H9 (cell line): ENCODE measurements around the gene BCL11B. TPM values are rescaled to one million over a fixed set of nuclear protein-coding genes. Genes with fewer than 3 reads are reported as not detected.

ENCODE experiments used
- DNase-seq: peaks from one replicate; pipeline ENCODE4 v3.0.0-alpha.2; 2017
- H2AFZ ChIP-seq: one replicate; pipeline ENCODE4 v1.6.1; 2013; ENCODE audit warnings: mild to moderate bottlenecking, low read length, control low read depth, moderate library complexity
- H2AK5ac ChIP-seq: 2 replicates; pipeline ENCODE4 v1.6.1; 2013; ENCODE audit warnings: low read length, control low read depth, mixed read lengths; ENCODE audit not compliant: insufficient read length
- H2BK120ac ChIP-seq: one replicate; pipeline ENCODE4 v1.6.1; 2013; ENCODE audit warnings: low read depth, mild to moderate bottlenecking, low read length, control low read depth, inconsistent platforms; ENCODE audit not compliant: poor library complexity, severe bottlenecking
- H2BK12ac ChIP-seq: 2 replicates; pipeline ENCODE4 v1.6.1; 2013; ENCODE audit warnings: low read length, control low read depth, mixed read lengths, low read depth; ENCODE audit not compliant: insufficient read length
- H2BK15ac ChIP-seq: 2 replicates; pipeline ENCODE4 v1.6.1; 2013; ENCODE audit warnings: low read depth, low read length, control low read depth
- H2BK20ac ChIP-seq: one replicate; pipeline ENCODE4 v1.6.1; 2013; ENCODE audit warnings: low read depth, mild to moderate bottlenecking, low read length, control low read depth, inconsistent platforms; ENCODE audit not compliant: poor library complexity, severe bottlenecking
- H2BK5ac ChIP-seq: 2 replicates; pipeline ENCODE4 v1.6.1; 2013; ENCODE audit warnings: low read length, control low read depth, mixed read lengths; ENCODE audit not compliant: insufficient read length
- H3K14ac ChIP-seq: 2 replicates; pipeline ENCODE4 v1.6.1; 2013; ENCODE audit warnings: low read length, control low read depth; ENCODE audit not compliant: insufficient read depth
- H3K18ac ChIP-seq: 2 replicates; pipeline ENCODE4 v1.6.1; 2013; ENCODE audit warnings: low read depth, mild to moderate bottlenecking, mixed read lengths, low read length, control low read depth; ENCODE audit not compliant: insufficient read length
- H3K23ac ChIP-seq: 2 replicates; pipeline ENCODE4 v1.6.1; 2013; ENCODE audit warnings: low read length, control low read depth, mixed read lengths, low read depth; ENCODE audit not compliant: insufficient read length
- H3K23me2 ChIP-seq: 2 replicates; pipeline ENCODE4 v1.6.1; 2013; ENCODE audit warnings: low read depth, mild to moderate bottlenecking, mixed read lengths, low read length, control low read depth; ENCODE audit not compliant: insufficient read length, poor library complexity, severe bottlenecking
- H3K27ac ChIP-seq: 2 replicates; pipeline ENCODE4 v1.5.1; 2013; ENCODE audit warnings: low read length, control low read depth, mixed read lengths, low read depth; ENCODE audit not compliant: insufficient read length
- H3K27me3 ChIP-seq: 2 replicates; pipeline ENCODE4 v1.6.1; 2013; ENCODE audit warnings: low read length, control low read depth, inconsistent platforms; ENCODE audit not compliant: insufficient read depth
- H3K4ac ChIP-seq: 2 replicates; pipeline ENCODE4 v1.6.1; 2013; ENCODE audit warnings: low read depth, mild to moderate bottlenecking, control low read depth, inconsistent platforms, low read length, moderate library complexity
- H3K4me1 ChIP-seq: 2 replicates; pipeline ENCODE4 v1.6.1; 2013; ENCODE audit warnings: low read length, control low read depth, inconsistent platforms; ENCODE audit not compliant: insufficient read depth
- H3K4me2 ChIP-seq: 2 replicates; pipeline ENCODE4 v1.6.1; 2013; ENCODE audit warnings: low read length, control low read depth, mixed read lengths; ENCODE audit not compliant: insufficient read length, insufficient read depth
- H3K56ac ChIP-seq: 2 replicates; pipeline ENCODE4 v1.6.1; 2013; ENCODE audit warnings: low read depth, mild to moderate bottlenecking, mixed read lengths, low read length, control low read depth; ENCODE audit not compliant: insufficient read length
- H3K79me1 ChIP-seq: 2 replicates; pipeline ENCODE4 v1.6.1; 2013; ENCODE audit warnings: low read depth, mild to moderate bottlenecking, moderate library complexity, low read length, control low read depth, inconsistent platforms; ENCODE audit not compliant: insufficient read depth, poor library complexity, severe bottlenecking
- H3K79me2 ChIP-seq: 2 replicates; pipeline ENCODE4 v1.6.1; 2013; ENCODE audit warnings: low read length, control low read depth, inconsistent platforms; ENCODE audit not compliant: insufficient read depth
- H3K9ac ChIP-seq: 2 replicates; pipeline ENCODE4 v1.6.1; 2013; ENCODE audit warnings: low read length, control low read depth, mixed read lengths; ENCODE audit not compliant: insufficient read length; ENCODE audit errors: extremely low read depth
- H3K9me3 ChIP-seq: one replicate; pipeline ENCODE4 v1.6.1; 2013; ENCODE audit warnings: low read depth, low read length, inconsistent platforms; ENCODE audit not compliant: control insufficient read depth
- H3T11ph ChIP-seq: one replicate; pipeline ENCODE4 v1.6.1; 2013; ENCODE audit warnings: mild to moderate bottlenecking, low read length, control low read depth, inconsistent platforms
- H4K20me1 ChIP-seq: one replicate; pipeline ENCODE4 v1.6.1; 2013; ENCODE audit not compliant: control insufficient read depth, insufficient read length, insufficient read depth
- H4K5ac ChIP-seq: 2 replicates; pipeline ENCODE4 v1.6.1; 2013; ENCODE audit warnings: low read depth, mild to moderate bottlenecking, mixed read lengths, low read length, control low read depth; ENCODE audit not compliant: insufficient read length
- H4K8ac ChIP-seq: replicated peaks from 2 replicates; pipeline ENCODE4 v1.6.1; 2013; ENCODE audit warnings: low read length, control low read depth, mixed read lengths, low read depth; ENCODE audit not compliant: insufficient read length
- H4K91ac ChIP-seq: 2 replicates; pipeline ENCODE4 v1.6.1; 2013; ENCODE audit warnings: low read depth, mild to moderate bottlenecking, moderate library complexity, mixed read lengths, low read length, control low read depth; ENCODE audit not compliant: insufficient read length
- H3K27ac Mint-ChIP-seq, 3 experiments: 2 replicates in 2 of 3; 3 replicates in 1 of 3; pipeline ENCODE4 v1.8.0; 2020 to 2021; ENCODE audit warnings: mixed read lengths in 3 of 3, mild to moderate bottlenecking in 1 of 3, moderate library complexity in 1 of 3
- H3K27me3 Mint-ChIP-seq: 2 replicates; pipeline ENCODE4 v1.8.0; 2021; ENCODE audit warnings: low read depth, mild to moderate bottlenecking, moderate library complexity, mixed read lengths
- H3K36me3 Mint-ChIP-seq, 3 experiments: 2 replicates in 2 of 3; 3 replicates in 1 of 3; pipeline ENCODE4 v1.8.0; 2020 to 2021; ENCODE audit warnings: low read depth in 3 of 3, mixed read lengths in 3 of 3; ENCODE audit not compliant: insufficient read depth in 1 of 3
- H3K4me1 Mint-ChIP-seq, 2 experiments: 2 replicates each; pipeline ENCODE4 v1.8.0; 2020; ENCODE audit warnings: mixed read lengths in 2 of 2
- H3K4me3 Mint-ChIP-seq, 2 experiments: 2 replicates in 1 of 2; 3 replicates in 1 of 2; pipeline ENCODE4 v1.8.0; 2020 to 2021; ENCODE audit warnings: mild to moderate bottlenecking in 2 of 2, mixed read lengths in 2 of 2, moderate library complexity in 1 of 2
- H3K9me3 Mint-ChIP-seq, 2 experiments: 2 replicates in 1 of 2; 3 replicates in 1 of 2; pipeline ENCODE4 v1.8.0; 2020; ENCODE audit warnings: mild to moderate bottlenecking in 2 of 2, mixed read lengths in 2 of 2, moderate library complexity in 1 of 2
- WGBS: extraction: QIAGEN DNeasy Blood & Tissue Kit; methylation state at CpG from one replicate; pipeline ENCODE4 v1.1.7; 2013; ENCODE audit warnings: missing lambda C conversion rate, low lambda C conversion rate, mixed read lengths; ENCODE audit not compliant: insufficient read length; ENCODE audit errors: extremely low coverage; 5-methylcytosine and 5-hydroxymethylcytosine counted together
- total RNA-seq: library from RNA; stranded (reverse); gene quantifications from 2 replicates; pipeline ENCODE4 v1.2.1, GENCODE V29; 2021
- TF ChIP-seq, protein P1 (sequence below): fragments of 200-600 bp; sonication (generic); conservative IDR thresholded peaks from 3 replicates; pipeline ENCODE4 v1.8.0; 2021; ENCODE audit warnings: antibody characterized with exemption, mild to moderate bottlenecking

The BCL11B gene
- total RNA-seq, 1 experiment from 2014 or later = 4.9 TPM

DNA sequence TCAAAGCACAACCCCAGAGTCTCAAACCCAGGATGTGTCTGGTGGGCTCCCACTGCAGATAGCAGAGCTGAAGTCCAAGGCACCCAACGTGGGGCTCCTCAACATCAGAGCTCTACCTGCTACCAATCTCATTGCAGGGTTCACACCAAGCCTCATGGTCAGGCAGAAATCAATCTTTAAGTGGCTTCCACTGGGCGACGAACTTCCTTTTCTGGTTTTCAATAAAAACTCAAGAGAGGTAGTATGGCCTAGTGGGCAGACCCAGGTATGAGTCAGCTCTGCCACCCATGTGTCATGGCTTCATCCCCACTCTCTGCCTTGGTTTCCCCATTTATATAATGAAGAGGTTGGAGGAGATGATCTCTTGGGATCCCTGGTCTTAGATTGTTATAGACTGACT is 47.0 kb downstream of the BCL11B start:
- no peak overlapping the region for H2AFZ ChIP-seq
- no peak overlapping the region for H4K5ac ChIP-seq
- TF ChIP-seq, protein P1, sequence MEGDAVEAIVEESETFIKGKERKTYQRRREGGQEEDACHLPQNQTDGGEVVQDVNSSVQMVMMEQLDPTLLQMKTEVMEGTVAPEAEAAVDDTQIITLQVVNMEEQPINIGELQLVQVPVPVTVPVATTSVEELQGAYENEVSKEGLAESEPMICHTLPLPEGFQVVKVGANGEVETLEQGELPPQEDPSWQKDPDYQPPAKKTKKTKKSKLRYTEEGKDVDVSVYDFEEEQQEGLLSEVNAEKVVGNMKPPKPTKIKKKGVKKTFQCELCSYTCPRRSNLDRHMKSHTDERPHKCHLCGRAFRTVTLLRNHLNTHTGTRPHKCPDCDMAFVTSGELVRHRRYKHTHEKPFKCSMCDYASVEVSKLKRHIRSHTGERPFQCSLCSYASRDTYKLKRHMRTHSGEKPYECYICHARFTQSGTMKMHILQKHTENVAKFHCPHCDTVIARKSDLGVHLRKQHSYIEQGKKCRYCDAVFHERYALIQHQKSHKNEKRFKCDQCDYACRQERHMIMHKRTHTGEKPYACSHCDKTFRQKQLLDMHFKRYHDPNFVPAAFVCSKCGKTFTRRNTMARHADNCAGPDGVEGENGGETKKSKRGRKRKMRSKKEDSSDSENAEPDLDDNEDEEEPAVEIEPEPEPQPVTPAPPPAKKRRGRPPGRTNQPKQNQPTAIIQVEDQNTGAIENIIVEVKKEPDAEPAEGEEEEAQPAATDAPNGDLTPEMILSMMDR = no peak
- 0 out of 2 replicates have a peak, but pooled peaks cover 2% of the 10 kb centered on the region for H3K4me1 ChIP-seq
- no peak overlapping the region for H3K4ac ChIP-seq
- no peak overlapping the region for H3K27ac Mint-ChIP-seq
- no peaks in the 10 kb centered on the region for H3K23me2 ChIP-seq
- no peaks in the 10 kb centered on the region for H4K20me1 ChIP-seq
- H3K18ac ChIP-seq = no peak overlapping the region
- H3K14ac ChIP-seq = no peak overlapping the region
- no peaks in the 10 kb centered on the region for H3K9me3 Mint-ChIP-seq
- no peak overlapping the region for H3K23ac ChIP-seq
- H3K4me2 ChIP-seq = no peak overlapping the region
- no peak overlapping the region for H2BK20ac ChIP-seq
- H2BK5ac ChIP-seq = no peak overlapping the region
- H3K9me3 ChIP-seq = no peaks in the 10 kb centered on the region
- H2BK120ac ChIP-seq = no peak overlapping the region
- no CpG with 5 or more reads among the region's 3 CpGs for WGBS
- no peak overlapping the region for H3K56ac ChIP-seq
- no peaks in the 10 kb centered on the region; the same call in 1 of the 2 replicates for H3K79me2 ChIP-seq
- H4K8ac ChIP-seq = no peak overlapping the region
- no peaks in the 10 kb centered on the region for H3K27me3 Mint-ChIP-seq
- DNase-seq = no peak
- H3K27ac ChIP-seq = no peak overlapping the region
- H2BK12ac ChIP-seq = no peak overlapping the region
- peaks cover 4 to 8% (median 5%) of the 10 kb centered on the region in 3 experiments; a peak in 5 of 7 replicates for H3K36me3 Mint-ChIP-seq
- no peak overlapping the region for H3K9ac ChIP-seq
- no peak overlapping the region for H4K91ac ChIP-seq
- no peak overlapping the region for H3K4me3 Mint-ChIP-seq
- peaks cover 4% of the 10 kb centered on the region for H3K79me1 ChIP-seq
- peaks cover 11 to 18% of the 10 kb centered on the region in 2 experiments for H3K4me1 Mint-ChIP-seq
- no peak overlapping the region for H2BK15ac ChIP-seq
- H3T11ph ChIP-seq = no peak overlapping the region
- H3K27me3 ChIP-seq = no peaks in the 10 kb centered on the region
- H2AK5ac ChIP-seq = no peak overlapping the region
